Body of pancreas (tissue), 4 donors: ENCODE results near the gene TSEN2.

Experiments
- CTCF ChIP-seq, 7 experiments: fragments of 450-650 bp in 4 of 7; fragments of 200-600 bp in 3 of 7; sonication (generic) in 3 of 7; IDR thresholded peaks; one replicate each; pipeline ENCODE4 v1.5.1; 2016 to 2019; ENCODE audit warnings: antibody characterized with exemption in 7 of 7
- POLR2A ChIP-seq, 3 donors: fragments of 450-650 bp; IDR thresholded peaks; one replicate each; pipeline ENCODE4 v1.6.1; 2016; ENCODE audit warnings: antibody characterized with exemption in 3 of 3, mild to moderate bottlenecking in 2 of 3

- no peak for TF ChIP-seq CTCF (IDR thresholded peaks at IDR 0.05)
- no peak for TF ChIP-seq POLR2A (IDR thresholded peaks at IDR 0.05)
Measured at GRCh38 chr3:12579905-12580304, 95.6 kb downstream of the TSEN2 start.
